Measurements from ENCODE around the gene CLIC1.

CLIC1 gene

DNA sequence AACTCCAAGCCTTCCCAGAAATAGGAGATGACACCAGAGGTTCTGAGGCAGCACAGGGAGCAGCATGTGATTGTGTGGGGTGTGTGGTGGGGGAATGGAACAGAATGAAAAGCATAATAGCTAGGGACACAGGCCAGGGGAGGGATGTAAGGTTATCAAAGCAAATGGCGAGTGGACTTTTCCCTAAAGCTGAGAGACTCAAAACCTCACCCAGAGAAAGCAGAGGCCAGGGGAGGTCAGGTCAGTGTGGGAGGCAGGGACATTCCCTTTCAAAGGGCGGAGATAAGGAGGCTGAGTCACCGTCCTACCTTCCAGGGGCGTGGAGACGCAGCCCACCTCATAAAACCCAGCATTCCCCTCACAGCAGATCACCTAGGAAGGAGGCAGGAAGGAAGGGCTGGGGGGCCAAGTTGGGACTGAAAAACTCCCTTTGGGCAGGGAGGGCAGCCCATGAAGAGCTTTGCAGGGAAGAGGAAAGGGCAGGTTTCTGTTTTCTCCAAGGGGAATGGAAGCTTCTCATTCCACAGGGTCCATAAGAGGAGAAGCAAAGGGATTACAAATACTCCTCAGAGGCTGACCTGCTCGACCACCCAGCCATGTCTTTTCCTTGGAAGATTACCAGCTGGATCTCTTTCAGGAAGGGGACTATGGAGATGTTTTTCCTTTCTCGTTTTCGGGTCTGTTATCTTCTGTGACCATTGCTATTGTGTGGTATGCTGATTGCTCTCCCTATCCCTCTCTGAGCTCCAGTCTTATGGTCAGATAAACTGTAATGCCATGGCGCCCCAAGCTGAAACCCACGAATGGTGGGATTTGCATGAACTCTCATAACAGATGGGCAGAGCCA is 45.9 kb downstream of the CLIC1 start:
- no peaks in the 10 kb centered on the region for H3K9me3 ChIP-seq (ENCODE audit: control insufficient read depth, low read length)
- no peak for DNase-seq (ENCODE audit: low read depth)
- peaks cover 90% of the 10 kb centered on the region for H3K36me3 ChIP-seq (ENCODE audit: control insufficient read depth, insufficient read depth, low read length, severe bottlenecking)
- H3K27me3 ChIP-seq (replicated peaks; ENCODE audit: control insufficient read depth, insufficient read depth, low read length) = no peaks in the 10 kb centered on the region
- no peak overlapping the region for H3K9ac ChIP-seq (ENCODE audit: low read length)
- no peak overlapping the region for H3K4me3 ChIP-seq (ENCODE audit: low read length)
- H3K4me1 ChIP-seq (ENCODE audit: control insufficient read depth, insufficient read depth, low read length) = no peaks in the 10 kb centered on the region

DNA sequence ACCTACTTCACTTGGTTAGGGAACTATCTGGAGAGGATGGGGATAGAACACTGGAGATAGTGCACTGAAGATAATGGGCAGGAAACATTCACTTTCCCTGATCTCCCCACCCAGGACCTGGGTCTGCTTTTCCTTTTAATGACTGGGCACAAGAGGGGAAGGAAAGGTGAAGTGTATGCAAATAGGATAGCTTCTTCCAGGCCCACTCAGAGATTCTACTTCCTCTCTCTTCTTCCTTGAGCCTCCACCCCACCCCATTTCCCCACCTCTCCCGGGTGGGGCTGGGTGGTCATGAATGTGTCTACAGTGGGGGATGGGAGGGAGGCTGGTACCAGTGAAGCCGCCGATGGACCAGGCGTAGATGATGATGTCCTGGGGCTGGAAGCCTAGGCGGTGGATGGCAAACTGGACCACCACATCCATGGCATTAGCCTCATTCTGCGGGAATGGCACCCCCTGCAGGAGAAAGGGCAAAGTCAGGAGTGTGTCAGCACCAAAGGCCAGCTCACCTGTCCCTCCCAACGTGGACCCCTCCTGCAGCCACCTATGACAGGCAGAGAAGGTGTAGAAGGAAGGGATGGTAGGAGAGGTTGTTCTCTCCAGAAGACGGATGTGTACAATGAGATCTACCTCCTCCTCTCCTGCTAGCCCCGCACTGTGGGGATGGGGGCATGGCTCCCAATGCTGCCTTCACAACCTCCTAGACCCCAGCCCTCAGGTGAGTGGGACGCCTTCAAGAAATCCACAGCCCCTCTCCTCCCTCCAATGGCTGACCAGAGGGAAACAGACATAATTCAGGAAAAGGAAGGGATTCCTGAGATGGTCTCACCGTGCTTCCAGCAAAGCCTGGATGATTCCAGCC is 46.9 kb downstream of the CLIC1 start:
- peaks cover 82% of the 10 kb centered on the region for H3K36me3 ChIP-seq (ENCODE audit: control insufficient read depth, insufficient read depth, low read length, severe bottlenecking)
- no peaks in the 10 kb centered on the region for H3K9me3 ChIP-seq (ENCODE audit: control insufficient read depth, low read length)
- H3K4me3 ChIP-seq (ENCODE audit: low read length) = no peak overlapping the region
- DNase-seq (ENCODE audit: low read depth) = no peak
- no peak overlapping the region for H3K9ac ChIP-seq (ENCODE audit: low read length)
- no peaks in the 10 kb centered on the region for H3K4me1 ChIP-seq (ENCODE audit: control insufficient read depth, insufficient read depth, low read length)
- H3K27me3 ChIP-seq (replicated peaks; ENCODE audit: control insufficient read depth, insufficient read depth, low read length) = no peaks in the 10 kb centered on the region

DNA sequence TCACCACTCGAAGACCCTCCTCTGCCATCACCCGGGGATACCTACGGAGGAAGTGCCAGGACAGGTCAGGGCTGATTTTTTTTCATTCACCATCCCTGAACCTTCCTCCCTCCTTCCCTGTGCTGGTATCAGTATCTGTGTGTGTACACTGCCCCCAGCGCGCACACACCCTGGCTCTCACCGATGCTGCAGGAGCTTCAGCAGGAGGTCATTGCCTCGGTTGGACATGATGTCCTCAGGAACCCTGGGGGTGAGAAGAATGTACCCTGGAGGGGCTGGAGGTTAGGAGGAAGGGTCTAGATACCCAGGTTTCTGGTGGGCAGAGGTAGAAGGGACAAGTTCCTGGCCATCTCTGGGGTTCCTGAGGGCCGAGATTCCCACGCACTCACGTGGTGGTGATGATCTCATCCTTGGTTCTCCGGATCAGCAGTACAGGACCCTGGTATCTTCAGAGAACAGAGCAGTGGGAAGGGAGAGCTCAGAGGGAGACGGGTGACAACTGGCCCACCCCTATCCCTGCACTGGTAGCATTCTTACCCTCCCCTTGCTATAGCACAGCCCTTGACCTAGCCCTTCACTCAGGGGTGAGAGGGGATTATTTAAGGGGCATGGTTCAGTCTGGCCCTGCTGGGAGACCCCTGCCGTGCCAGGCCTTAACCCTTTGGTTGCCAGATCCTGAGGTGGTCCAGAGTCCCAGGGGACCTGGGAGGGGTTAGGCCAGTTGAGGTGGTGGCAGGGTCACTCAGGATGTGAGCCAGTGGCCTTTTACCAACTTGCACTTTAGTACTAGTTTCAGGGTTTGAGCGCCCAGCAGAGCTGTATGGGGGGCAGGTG is 48.3 kb downstream of the CLIC1 start:
- no peaks in the 10 kb centered on the region for H3K4me1 ChIP-seq (ENCODE audit: control insufficient read depth, insufficient read depth, low read length)
- no peak overlapping the region for H3K9ac ChIP-seq (ENCODE audit: low read length)
- H3K36me3 ChIP-seq (ENCODE audit: control insufficient read depth, insufficient read depth, low read length, severe bottlenecking) = peaks cover 70% of the 10 kb centered on the region
- H3K4me3 ChIP-seq (ENCODE audit: low read length) = no peak overlapping the region
- H3K9me3 ChIP-seq (ENCODE audit: control insufficient read depth, low read length) = no peaks in the 10 kb centered on the region
- DNase-seq (ENCODE audit: low read depth) = no peak
- no peaks in the 10 kb centered on the region for H3K27me3 ChIP-seq (replicated peaks; ENCODE audit: control insufficient read depth, insufficient read depth, low read length)

DNA sequence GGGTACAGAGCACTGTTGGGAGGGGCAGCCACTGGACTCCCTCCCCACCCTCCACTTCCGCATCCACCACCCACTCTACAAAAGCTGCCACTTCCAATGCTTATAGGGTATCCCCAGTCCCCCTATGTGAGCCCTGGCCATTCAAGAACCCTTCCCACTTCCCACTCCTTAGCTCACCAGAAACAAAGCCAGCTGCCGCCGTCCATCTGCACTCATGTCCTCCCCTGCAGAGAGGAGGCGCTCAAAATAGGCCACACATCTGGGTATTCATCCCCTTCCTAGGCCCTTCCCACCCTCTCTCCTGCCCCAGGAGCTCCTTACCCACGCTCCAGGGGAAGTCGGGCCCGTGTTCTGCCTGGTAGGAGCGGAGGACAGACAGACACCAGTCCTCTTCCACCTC is 49.0 kb downstream of the CLIC1 start:
- Histone ChIP-seq H3K27me3 (replicated peaks; ENCODE audit: control insufficient read depth, insufficient read depth, low read length) (no peaks in the 10 kb centered on the region), H3K9me3 (ENCODE audit: control insufficient read depth, low read length) (no peaks in the 10 kb centered on the region), H3K4me3 (ENCODE audit: low read length) (no peak overlapping the region), H3K9ac (ENCODE audit: low read length) (no peak overlapping the region), H3K4me1 (ENCODE audit: control insufficient read depth, insufficient read depth, low read length) (no peaks in the 10 kb centered on the region), H3K36me3 (ENCODE audit: control insufficient read depth, insufficient read depth, low read length, severe bottlenecking) (peaks cover 62% of the 10 kb centered on the region)
- no peak for DNase-seq (ENCODE audit: low read depth)

DNA sequence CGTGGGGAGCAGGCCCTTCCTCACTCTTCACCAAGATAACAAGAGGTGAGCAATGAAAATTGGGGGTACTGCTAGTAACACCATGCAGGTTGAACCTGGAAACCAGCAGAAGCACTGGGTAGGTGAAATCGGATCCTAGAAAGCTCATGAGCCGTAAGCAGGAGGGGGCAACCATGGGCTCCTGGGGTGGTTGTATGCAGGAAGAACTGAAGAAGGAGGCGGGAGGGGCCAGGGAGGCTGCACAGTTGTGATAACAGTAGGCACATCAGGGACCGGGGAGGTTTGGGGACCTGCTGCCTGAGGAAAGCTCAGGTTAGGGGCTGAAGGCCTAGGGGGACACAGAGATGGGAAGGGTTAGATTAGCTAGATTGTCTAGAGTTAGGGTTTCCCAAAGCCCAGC is 49.8 kb downstream of the CLIC1 start:
- H3K36me3 ChIP-seq (ENCODE audit: control insufficient read depth, insufficient read depth, low read length, severe bottlenecking) = peaks cover 57% of the 10 kb centered on the region
- DNase-seq (ENCODE audit: low read depth) = no peak

DNA sequence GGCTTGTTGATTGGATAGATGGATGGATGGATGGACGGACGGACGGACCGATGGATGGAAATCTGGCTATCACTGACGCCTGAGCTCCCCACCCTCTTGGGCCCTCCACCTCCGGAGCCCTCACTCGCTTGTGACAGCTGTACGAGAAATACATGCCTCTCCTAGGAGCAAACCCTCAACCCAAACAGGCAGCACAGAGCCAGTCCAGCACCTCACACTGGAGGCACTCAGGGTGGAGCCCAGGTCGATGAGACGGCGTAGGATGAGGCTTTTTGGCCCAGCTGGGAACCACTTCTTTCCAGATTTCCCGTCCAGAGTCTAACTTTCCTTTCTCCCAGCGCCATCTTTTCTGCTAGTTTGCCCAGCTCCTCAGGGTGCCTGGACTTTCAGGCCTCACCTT is 52.7 kb downstream of the CLIC1 start:
- Histone ChIP-seq H3K4me1 (ENCODE audit: control insufficient read depth, insufficient read depth, low read length) (peaks cover 13% of the 10 kb centered on the region), H3K27me3 (replicated peaks; ENCODE audit: control insufficient read depth, insufficient read depth, low read length) (no peaks in the 10 kb centered on the region), H3K36me3 (ENCODE audit: control insufficient read depth, insufficient read depth, low read length, severe bottlenecking) (peaks cover 29% of the 10 kb centered on the region), H3K9ac (ENCODE audit: low read length) (no peak overlapping the region), H3K9me3 (ENCODE audit: control insufficient read depth, low read length) (no peaks in the 10 kb centered on the region), H3K4me3 (ENCODE audit: low read length) (no peak overlapping the region)
- no peak for DNase-seq (ENCODE audit: low read depth)

More for the DNA sequence above, 49.8 kb downstream of the CLIC1 start:
- Histone ChIP-seq H3K4me3 (ENCODE audit: low read length) (no peak overlapping the region), H3K4me1 (ENCODE audit: control insufficient read depth, insufficient read depth, low read length) (peaks cover 3% of the 10 kb centered on the region), H3K9me3 (ENCODE audit: control insufficient read depth, low read length) (no peaks in the 10 kb centered on the region), H3K9ac (ENCODE audit: low read length) (no peak overlapping the region), H3K27me3 (replicated peaks; ENCODE audit: control insufficient read depth, insufficient read depth, low read length) (no peaks in the 10 kb centered on the region)

DNA sequence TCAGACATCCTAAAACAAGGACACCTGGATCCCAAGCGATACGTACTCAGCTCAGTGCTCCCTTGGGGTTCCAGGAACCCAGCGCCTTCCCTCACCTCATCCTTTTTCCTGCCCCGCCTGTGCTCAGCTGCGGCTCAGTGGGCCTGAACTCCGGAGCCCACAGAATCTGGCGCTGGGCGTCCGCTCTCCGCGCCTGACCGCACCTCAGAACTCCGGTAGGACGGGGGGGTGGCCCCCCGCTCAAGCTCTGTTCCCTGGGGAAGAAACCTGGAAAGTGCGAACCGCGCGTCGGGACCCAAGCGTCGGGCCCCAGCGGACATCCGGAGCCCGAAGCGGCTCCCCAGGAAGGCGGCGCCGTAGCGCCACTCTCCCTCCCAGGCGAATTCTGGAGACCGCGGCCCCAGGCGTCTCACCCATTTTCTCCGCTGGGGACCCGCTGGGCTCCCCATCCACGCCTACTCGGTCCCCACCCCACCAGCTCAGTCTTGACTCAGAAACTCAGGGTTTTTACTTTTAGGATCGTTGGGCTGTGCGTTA is 55.1 kb downstream of the CLIC1 start:
- DNase-seq (ENCODE audit: low read depth) = peak; percentile 80
- Histone ChIP-seq H3K36me3 (ENCODE audit: control insufficient read depth, insufficient read depth, low read length, severe bottlenecking) (peaks cover 5% of the 10 kb centered on the region), H3K9ac (ENCODE audit: low read length) (peak overlapping the region; percentile 73), H3K27me3 (replicated peaks; ENCODE audit: control insufficient read depth, insufficient read depth, low read length) (no peaks in the 10 kb centered on the region), H3K4me1 (ENCODE audit: control insufficient read depth, insufficient read depth, low read length) (peaks cover 13% of the 10 kb centered on the region), H3K9me3 (ENCODE audit: control insufficient read depth, low read length) (no peaks in the 10 kb centered on the region), H3K4me3 (ENCODE audit: low read length) (peak overlapping the region; percentile 77)
